Mesenchymal stem cell (in vitro differentiated cells and primary cell): Measurements from ENCODE around the gene DCDC2.
"Not testable (repeated sequence)": the region's sequence is repeated elsewhere in the genome, so short reads cannot be mapped to it uniquely, and the experiment has no call there.

ENCODE experiments used
- DNase-seq: peaks from one replicate; pipeline ENCODE4 v3.0.0-alpha.2; 2013
- H2AFZ ChIP-seq: one replicate; pipeline ENCODE4 v1.6.1; 2013; ENCODE audit warnings: low read depth, mild to moderate bottlenecking, control low read depth, inconsistent platforms, low read length, moderate library complexity
- H2AK5ac ChIP-seq: 2 replicates; pipeline ENCODE4 v1.6.1; 2013; ENCODE audit warnings: low read length, moderate library complexity, mild to moderate bottlenecking, inconsistent platforms; ENCODE audit not compliant: severe bottlenecking
- H2BK120ac ChIP-seq: one replicate; pipeline ENCODE4 v1.6.1; 2013; ENCODE audit warnings: low read depth, mild to moderate bottlenecking, inconsistent platforms, low read length, moderate library complexity
- H2BK12ac ChIP-seq, 2 experiments: one replicate each; pipeline ENCODE4 v1.6.1; 2013; ENCODE audit warnings: inconsistent platforms in 2 of 2, low read length in 2 of 2, mild to moderate bottlenecking in 2 of 2, moderate library complexity in 2 of 2, control low read depth in 1 of 2
- H2BK15ac ChIP-seq: one replicate; pipeline ENCODE4 v1.6.1; 2013; ENCODE audit warnings: mild to moderate bottlenecking, low read depth, inconsistent platforms; ENCODE audit not compliant: poor library complexity, severe bottlenecking
- H2BK5ac ChIP-seq: 2 replicates; pipeline ENCODE4 v1.6.1; 2013; ENCODE audit warnings: low read depth, mild to moderate bottlenecking, low read length, control low read depth, inconsistent platforms; ENCODE audit not compliant: poor library complexity, severe bottlenecking
- H3K14ac ChIP-seq, 2 experiments: one replicate each; pipeline ENCODE4 v1.6.1; 2013; ENCODE audit warnings: inconsistent platforms in 2 of 2, low read length in 2 of 2, control low read depth in 1 of 2, mild to moderate bottlenecking in 1 of 2, moderate library complexity in 1 of 2
- H3K18ac ChIP-seq, 2 experiments: one replicate each; pipeline ENCODE4 v1.6.1; 2013; ENCODE audit warnings: inconsistent platforms in 2 of 2, low read length in 2 of 2, control low read depth in 1 of 2, low read depth in 1 of 2, mild to moderate bottlenecking in 1 of 2
- H3K23ac ChIP-seq, 2 experiments: one replicate each; pipeline ENCODE4 v1.6.1; 2013; ENCODE audit warnings: inconsistent platforms in 2 of 2, low read length in 2 of 2, mild to moderate bottlenecking in 2 of 2, moderate library complexity in 2 of 2, control low read depth in 1 of 2
- H3K27ac ChIP-seq: 2 replicates; pipeline ENCODE4 v1.5.1; 2013; ENCODE audit warnings: mild to moderate bottlenecking, moderate library complexity, low read length, control low read depth, inconsistent platforms; ENCODE audit not compliant: poor library complexity, severe bottlenecking
- H3K27me3 ChIP-seq, 2 experiments: 2 replicates each; pipeline versions ENCODE4 v1.6.1 to v1.7.0; 2013; ENCODE audit warnings: low read length in 2 of 2, mild to moderate bottlenecking in 2 of 2, moderate library complexity in 2 of 2, control low read depth in 1 of 2, inconsistent platforms in 1 of 2; ENCODE audit not compliant: control insufficient read depth in 1 of 2, insufficient read depth in 1 of 2
- H3K36me3 ChIP-seq, 2 experiments: 2 replicates each; pipeline versions ENCODE4 v1.6.1 to v1.7.0; 2013; ENCODE audit warnings: low read length in 2 of 2, control low read depth in 1 of 2, inconsistent platforms in 1 of 2, low read depth in 1 of 2, mild to moderate bottlenecking in 1 of 2; ENCODE audit not compliant: insufficient read depth in 2 of 2, control insufficient read depth in 1 of 2
- H3K4ac ChIP-seq, 2 experiments: one replicate each; pipeline ENCODE4 v1.6.1; 2013; ENCODE audit warnings: inconsistent platforms in 2 of 2, low read length in 2 of 2, mild to moderate bottlenecking in 2 of 2, moderate library complexity in 2 of 2, control low read depth in 1 of 2, low read depth in 1 of 2
- H3K4me1 ChIP-seq: 2 replicates; pipeline ENCODE4 v1.6.1; 2013; ENCODE audit warnings: low read depth, low read length, control low read depth; ENCODE audit not compliant: control insufficient read depth, insufficient read depth
- H3K4me2 ChIP-seq: 2 replicates; pipeline ENCODE4 v1.6.1; 2013; ENCODE audit warnings: low read length, mild to moderate bottlenecking, inconsistent platforms; ENCODE audit not compliant: poor library complexity, severe bottlenecking
- H3K4me3 ChIP-seq, 2 experiments: 2 replicates each; pipeline versions ENCODE4 v1.5.1 to v1.7.0; 2013; ENCODE audit warnings: low read length in 2 of 2, mild to moderate bottlenecking in 2 of 2, control low read depth in 1 of 2, low read depth in 1 of 2; ENCODE audit not compliant: insufficient read depth in 1 of 2
- H3K79me1 ChIP-seq: replicated peaks from 2 replicates; pipeline ENCODE4 v1.6.1; 2013; ENCODE audit warnings: mild to moderate bottlenecking, control low read depth, low read length, inconsistent platforms; ENCODE audit not compliant: poor library complexity, severe bottlenecking
- H3K9ac ChIP-seq: 2 replicates; pipeline ENCODE4 v1.7.0; 2013; ENCODE audit warnings: mild to moderate bottlenecking, low read length, moderate library complexity
- H3K9me3 ChIP-seq: 2 replicates; pipeline ENCODE4 v1.7.0; 2013; ENCODE audit warnings: mild to moderate bottlenecking, low read length; ENCODE audit not compliant: control insufficient read depth
- H4K8ac ChIP-seq: one replicate; pipeline ENCODE4 v1.6.1; 2013; ENCODE audit warnings: inconsistent platforms, mild to moderate bottlenecking, low read length, moderate library complexity
- H4K91ac ChIP-seq: one replicate; pipeline ENCODE4 v1.6.1; 2013; ENCODE audit warnings: mild to moderate bottlenecking, low read length, inconsistent platforms
- WGBS: methylation state at CpG from one replicate; pipeline ENCODE4 v1.1.7; 2013; ENCODE audit warnings: mixed read lengths; 5-methylcytosine and 5-hydroxymethylcytosine counted together

Gene DCDC2

GRCh38 chr6:24362363-24362762 lies 4.5 kb upstream of the DCDC2 start:
- H3K4me2 ChIP-seq, H2BK120ac ChIP-seq, H2BK5ac ChIP-seq, H3K9ac ChIP-seq, H3K36me3 ChIP-seq, H2BK15ac ChIP-seq, H3K4me3 ChIP-seq, H3K27ac ChIP-seq, DNase-seq, H3K23ac ChIP-seq, H3K4me1 ChIP-seq, H4K91ac ChIP-seq, H2AFZ ChIP-seq, H2BK12ac ChIP-seq, H3K4ac ChIP-seq, H3K9me3 ChIP-seq, H4K8ac ChIP-seq, H3K14ac ChIP-seq, H3K18ac ChIP-seq, H3K79me1 ChIP-seq: not testable (repeated sequence)
- WGBS = 81% methylated on average over 5 of the region's 5 CpGs
- Histone ChIP-seq H3K27me3 (peaks cover 0 to 16% of the 10 kb centered on the region in 2 experiments), H2AK5ac (peak overlapping the region; percentile 35)

GRCh38 chr6:24359640-24360454 lies 2.0 kb upstream of the DCDC2 start:
- Histone ChIP-seq H3K27ac (peak overlapping the region; percentile 94), H3K18ac (peak overlapping the region in 1 of 2 experiments; percentile 21), H3K14ac (no peak overlapping the region), H2AK5ac (peak overlapping the region; percentile 93), H3K23ac (no peak overlapping the region), H3K4me2 (peak overlapping the region; percentile 45), H4K8ac (no peak overlapping the region), H3K4ac (no peak overlapping the region), H2BK120ac (no peak overlapping the region), H3K9me3 (no peaks in the 10 kb centered on the region), H3K79me1 (peaks cover 2% of the 10 kb centered on the region), H4K91ac (no peak overlapping the region), H3K27me3 (peaks cover 0 to 20% of the 10 kb centered on the region in 2 experiments), H3K36me3 (peaks cover 0 to 8% of the 10 kb centered on the region in 2 experiments), H3K4me3 (peak overlapping the region in 1 of 2 experiments; percentile 73), H2BK15ac (peak overlapping the region; percentile 41), H3K4me1 (peaks cover 1% of the 10 kb centered on the region), H3K9ac (peak overlapping the region; percentile 82), H2AFZ (peak overlapping the region; percentile 85), H2BK5ac (peak overlapping the region; percentile 45), H2BK12ac (no peak overlapping the region)
- peak; percentile 91 for DNase-seq
- 11% methylated on average over 54 of the region's 55 CpGs for WGBS

- Histone ChIP-seq H3K14ac (no peak overlapping the region), H3K4me1 (peaks cover 1% of the 10 kb centered on the region), H3K79me1 (peaks cover 2% of the 10 kb centered on the region), H2BK5ac (no peak overlapping the region), H2AK5ac (peak overlapping the region; percentile 74), H3K18ac (no peak overlapping the region), H2BK15ac (no peak overlapping the region), H2BK120ac (no peak overlapping the region), H3K27ac (no peak overlapping the region), H3K4ac (no peak overlapping the region), H2BK12ac (no peak overlapping the region), H2AFZ (no peak overlapping the region), H4K8ac (no peak overlapping the region), H3K4me3 (peak overlapping the region in 1 of 2 experiments; percentile 67), H4K91ac (no peak overlapping the region), H3K23ac (no peak overlapping the region), H3K9me3 (no peaks in the 10 kb centered on the region), H3K27me3 (peaks cover 0 to 20% of the 10 kb centered on the region in 2 experiments), H3K36me3 (peaks cover 0 to 8% of the 10 kb centered on the region in 2 experiments), H3K4me2 (no peak overlapping the region), H3K9ac (no peak overlapping the region)
- 98% methylated on average over 7 of the region's 12 CpGs for WGBS
- no peak for DNase-seq
These were observed 461 bp upstream of the DCDC2 start for GRCh38 chr6:24358219-24358821.

- Histone ChIP-seq H3K14ac (no peak overlapping the region), H2BK5ac (no peak overlapping the region), H3K79me1 (no peaks in the 10 kb centered on the region), H3K36me3 (peaks cover 0 to 8% of the 10 kb centered on the region in 2 experiments), H3K9me3 (no peaks in the 10 kb centered on the region), H3K27me3 (peaks cover 0 to 20% of the 10 kb centered on the region in 2 experiments), H4K91ac (no peak overlapping the region), H3K23ac (no peak overlapping the region), H3K9ac (no peak overlapping the region), H3K27ac (no peak overlapping the region), H3K4ac (no peak overlapping the region), H2BK12ac (no peak overlapping the region), H3K4me1 (peaks cover 1% of the 10 kb centered on the region), H2AK5ac (peak overlapping the region; percentile 12), H2AFZ (no peak overlapping the region), H4K8ac (no peak overlapping the region), H3K18ac (no peak overlapping the region), H2BK120ac (no peak overlapping the region), H3K4me3 (no peak overlapping the region), H2BK15ac (no peak overlapping the region), H3K4me2 (no peak overlapping the region)
- no peak for DNase-seq
- 69% methylated on average over 2 of the region's 5 CpGs for WGBS
These were observed 1.4 kb downstream of the DCDC2 start for GRCh38 chr6:24356310-24356973.
